A673 (cell line): Measurements from ENCODE around the gene RBM42.

ENCODE experiments used
- EZH2 ChIP-seq: fragments of 200-600 bp; sonication (generic); IDR thresholded peaks from 2 replicates; pipeline ENCODE4 v1.6.1; 2017; ENCODE audit warnings: borderline replicate concordance, low read depth, mild to moderate bottlenecking, mixed read lengths, antibody characterized with exemption, low read length; ENCODE audit not compliant: poor library complexity, severe bottlenecking
- TF ChIP-seq, protein P1 (sequence below): fragments of 300-800, 200-600 bp; sonication (generic); conservative IDR thresholded peaks from 2 replicates; pipeline ENCODE4 v1.5.1; 2017; ENCODE audit warnings: low read depth, mild to moderate bottlenecking, antibody characterized with exemption, low read length, moderate library complexity, mixed read lengths

DNA sequence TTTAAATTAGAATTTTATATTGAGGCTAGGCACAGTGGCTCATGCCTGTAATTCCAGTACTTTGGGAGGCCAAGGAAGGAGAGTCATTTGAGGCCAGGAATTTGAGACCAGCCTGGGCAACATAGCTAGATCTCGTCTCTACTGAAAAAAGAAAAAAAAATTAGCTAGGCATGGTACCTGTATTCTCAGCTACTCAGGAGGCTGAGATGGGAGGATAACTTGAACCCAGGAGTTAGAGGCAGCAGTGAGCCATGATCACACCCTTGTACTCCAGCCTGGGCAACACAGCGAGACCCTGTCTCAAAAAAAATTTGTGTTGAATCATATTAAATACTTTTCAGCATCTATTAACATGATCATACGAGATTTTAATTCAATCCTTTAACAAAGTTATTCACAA, 38.0 kb upstream of the RBM42 start:
- TF ChIP-seq, protein P1, sequence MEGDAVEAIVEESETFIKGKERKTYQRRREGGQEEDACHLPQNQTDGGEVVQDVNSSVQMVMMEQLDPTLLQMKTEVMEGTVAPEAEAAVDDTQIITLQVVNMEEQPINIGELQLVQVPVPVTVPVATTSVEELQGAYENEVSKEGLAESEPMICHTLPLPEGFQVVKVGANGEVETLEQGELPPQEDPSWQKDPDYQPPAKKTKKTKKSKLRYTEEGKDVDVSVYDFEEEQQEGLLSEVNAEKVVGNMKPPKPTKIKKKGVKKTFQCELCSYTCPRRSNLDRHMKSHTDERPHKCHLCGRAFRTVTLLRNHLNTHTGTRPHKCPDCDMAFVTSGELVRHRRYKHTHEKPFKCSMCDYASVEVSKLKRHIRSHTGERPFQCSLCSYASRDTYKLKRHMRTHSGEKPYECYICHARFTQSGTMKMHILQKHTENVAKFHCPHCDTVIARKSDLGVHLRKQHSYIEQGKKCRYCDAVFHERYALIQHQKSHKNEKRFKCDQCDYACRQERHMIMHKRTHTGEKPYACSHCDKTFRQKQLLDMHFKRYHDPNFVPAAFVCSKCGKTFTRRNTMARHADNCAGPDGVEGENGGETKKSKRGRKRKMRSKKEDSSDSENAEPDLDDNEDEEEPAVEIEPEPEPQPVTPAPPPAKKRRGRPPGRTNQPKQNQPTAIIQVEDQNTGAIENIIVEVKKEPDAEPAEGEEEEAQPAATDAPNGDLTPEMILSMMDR: no peak
- no peak for TF ChIP-seq EZH2
